T-helper 2 cell treated with Interferon-gamma antibody and Interleukin-4, amounts not matched to agents 100 ng/mL and 5 ng/mL, for 36 hours (primary cell): Measurements from ENCODE around the gene MYRIP. TPM values are rescaled to one million over a fixed set of nuclear protein-coding genes. Genes with fewer than 3 reads are reported as not detected.

Source experiments
- intact Hi-C: fragments of 100-400 bp; cut with micrococcal nuclease; formaldehyde crosslinking; loops from one replicate; pipeline ENCODE4 v1.15.1; 2023
- total RNA-seq: library from RNA; stranded (reverse); gene quantifications from 2 replicates; pipeline ENCODE4 v1.2.3, GENCODE V29; 2022

The MYRIP gene
- total RNA-seq, 1 donor from 2014 or later, result not detected

DNA sequence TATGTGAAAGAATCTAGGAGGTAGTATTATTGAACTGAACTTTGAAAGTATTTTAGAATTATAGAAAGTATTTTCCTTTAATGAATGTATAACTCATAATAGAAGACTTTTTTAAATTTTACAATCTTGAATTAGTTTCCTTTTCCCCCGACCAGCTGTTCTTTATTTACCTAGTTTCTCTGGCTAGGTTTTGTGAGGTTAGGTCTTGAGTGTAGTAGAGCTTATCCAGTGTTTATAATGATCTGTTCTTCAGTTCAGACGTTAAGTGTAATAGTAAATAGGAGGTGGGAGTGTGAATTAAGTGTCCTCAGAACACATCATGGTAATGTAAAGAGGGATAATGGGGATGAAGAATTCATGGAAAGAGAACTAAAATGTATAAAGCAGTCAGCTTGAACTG, 93.8 kb downstream of the MYRIP start:
- intact Hi-C loops, result no loop called here

- intact Hi-C loops, result no loop called here
Observed at GRCh38 chr3:39905788-39906187, 96.4 kb downstream of the MYRIP start.

DNA sequence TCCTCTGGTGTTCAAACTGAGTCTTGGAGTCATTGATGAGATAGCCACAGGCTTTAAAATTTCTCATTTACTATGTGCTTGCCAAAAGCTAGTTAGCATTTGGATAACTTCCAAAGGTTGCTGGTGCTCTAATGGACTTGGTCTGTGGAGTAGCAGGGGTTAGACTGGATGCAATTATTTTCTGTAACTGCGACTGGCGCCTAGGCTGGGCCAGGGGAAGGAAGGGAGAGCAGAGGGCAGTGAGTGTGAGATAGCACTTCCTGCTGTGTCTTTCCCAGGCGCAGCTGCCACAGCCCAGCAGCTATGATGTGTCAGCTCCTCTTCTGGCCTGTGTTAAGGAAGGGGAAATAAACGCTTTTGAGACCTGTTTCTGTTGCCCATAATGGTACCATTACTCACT, 98.6 kb downstream of the MYRIP start:
- intact Hi-C loops, result no loop called here

GRCh38 chr3:39910135-39910534, 100.7 kb downstream of the MYRIP start:
- intact Hi-C loops, result no loop called here

- intact Hi-C loops, result no loop called here
Observed at GRCh38 chr3:39910826-39911464, 101.5 kb downstream of the MYRIP start.

- intact Hi-C loops, result no loop called here
Observed at GRCh38 chr3:39911465-39912309, 102.3 kb downstream of the MYRIP start.

DNA sequence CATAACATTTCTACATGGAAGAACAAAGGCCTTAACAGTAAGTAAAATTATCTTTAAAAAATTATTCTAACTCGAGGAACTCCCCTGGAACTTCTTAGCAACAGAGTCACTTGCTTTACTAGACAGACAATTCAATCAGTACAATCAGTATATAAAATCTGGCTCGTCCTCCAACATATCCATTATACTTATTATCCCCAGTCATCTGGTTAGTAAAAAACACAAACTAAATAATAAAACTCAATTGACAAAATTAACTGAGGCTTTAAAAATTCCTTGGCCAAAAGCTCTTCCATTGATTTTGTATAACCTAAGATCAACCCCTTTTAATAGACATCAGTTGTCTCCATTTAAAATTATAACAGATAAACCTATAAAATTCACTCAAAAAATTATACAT, 105.6 kb downstream of the MYRIP start:
- intact Hi-C loops, result no loop called here

DNA sequence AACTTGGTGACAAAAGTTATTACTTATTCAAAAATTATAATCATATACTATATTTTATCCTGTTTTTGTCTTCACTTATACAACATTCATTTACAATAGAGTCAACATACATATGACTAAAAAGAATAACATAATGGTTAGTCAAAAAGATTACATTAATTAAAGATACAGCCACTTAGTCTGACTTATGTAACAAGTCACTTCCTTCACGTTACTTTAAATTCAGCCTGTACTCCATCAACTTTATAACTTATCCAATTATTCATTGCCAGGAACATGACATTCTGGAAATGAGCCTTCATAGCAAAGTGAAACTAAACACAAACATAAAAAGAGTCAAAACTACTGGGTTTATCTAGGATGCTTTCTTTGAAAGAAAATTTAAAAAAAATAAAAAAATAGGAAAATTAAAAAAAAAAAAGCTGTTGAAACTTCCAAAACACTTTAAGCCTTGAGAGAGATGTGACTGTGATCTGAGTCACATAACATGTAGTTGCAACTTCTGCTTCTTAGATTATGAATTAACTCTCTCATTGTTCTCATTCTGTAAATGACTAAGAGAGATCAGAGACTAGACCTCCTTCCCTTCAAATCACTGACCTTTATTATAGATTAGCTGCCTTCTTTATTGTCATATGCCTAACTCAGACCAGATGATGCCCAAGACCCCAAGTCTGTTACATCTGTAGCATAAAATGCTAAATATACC, 107.8 kb downstream of the MYRIP start:
- intact Hi-C loops, result no loop called here

GRCh38 chr3:39919281-39919680, 109.9 kb downstream of the MYRIP start:
- intact Hi-C loops, result no loop called here

DNA sequence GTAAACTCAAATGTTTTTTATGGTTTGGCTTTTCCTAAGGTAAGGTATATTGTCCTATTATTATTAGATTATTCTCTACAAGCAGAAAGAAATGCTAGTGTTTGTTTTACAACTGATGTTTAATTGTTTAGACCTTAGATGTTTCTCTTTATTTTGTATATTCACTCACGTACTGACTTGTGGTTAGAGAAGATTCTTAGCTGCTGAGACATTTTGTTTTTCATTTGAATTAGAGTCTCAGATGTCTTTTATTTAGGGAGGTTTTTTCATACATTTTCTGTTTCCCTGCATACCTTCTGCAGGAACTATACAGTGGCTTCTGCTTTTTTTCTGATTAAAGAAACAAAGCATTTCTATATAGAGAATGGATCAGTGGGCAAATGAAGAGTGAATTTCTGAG, 110.9 kb downstream of the MYRIP start:
- intact Hi-C loops, result no loop called here

GRCh38 chr3:39927479-39927878, 118.1 kb downstream of the MYRIP start:
- intact Hi-C loops, result no loop called here

GRCh38 chr3:39933986-39934693, 124.7 kb downstream of the MYRIP start:
- intact Hi-C loops, result no loop called here

DNA sequence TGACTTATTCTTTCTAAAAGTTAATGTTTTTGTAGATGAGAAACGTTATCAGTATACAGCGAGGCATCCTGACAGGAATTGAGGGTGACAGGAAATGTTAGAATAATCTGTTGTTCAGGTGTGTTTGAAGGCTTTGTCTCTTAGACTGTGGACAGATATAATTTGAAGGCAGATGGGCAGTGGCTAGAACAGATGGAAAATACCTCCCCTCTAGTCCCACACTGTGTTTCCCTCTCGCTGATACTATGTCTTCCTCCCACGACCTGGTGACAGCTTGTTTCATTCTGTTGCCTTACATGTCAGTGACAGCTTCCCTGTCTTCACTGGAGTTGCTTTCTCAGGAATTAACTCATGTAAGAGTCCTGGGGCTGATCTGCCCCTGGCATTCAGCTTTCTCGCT, 125.3 kb downstream of the MYRIP start:
- intact Hi-C loops, result no loop called here

DNA sequence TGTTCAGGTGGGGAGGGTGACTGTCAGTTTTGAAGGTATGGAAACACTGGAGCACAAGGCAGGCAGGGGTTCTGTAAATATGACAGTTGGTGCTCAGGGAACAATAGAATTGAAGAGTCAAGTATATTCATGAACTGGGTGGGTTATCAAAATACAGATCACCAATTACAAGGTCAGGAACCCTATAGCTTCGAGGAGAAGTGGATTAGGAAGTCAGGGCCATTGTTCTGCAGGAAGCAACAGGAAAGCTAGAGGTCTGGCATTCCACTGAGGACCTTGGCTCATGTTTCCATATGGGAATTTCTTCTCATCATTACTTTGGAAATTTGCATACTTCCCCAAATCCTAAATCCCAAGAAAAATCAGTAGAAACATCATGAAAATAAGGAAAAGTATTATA, 125.9 kb downstream of the MYRIP start:
- intact Hi-C loops, result no loop called here

DNA sequence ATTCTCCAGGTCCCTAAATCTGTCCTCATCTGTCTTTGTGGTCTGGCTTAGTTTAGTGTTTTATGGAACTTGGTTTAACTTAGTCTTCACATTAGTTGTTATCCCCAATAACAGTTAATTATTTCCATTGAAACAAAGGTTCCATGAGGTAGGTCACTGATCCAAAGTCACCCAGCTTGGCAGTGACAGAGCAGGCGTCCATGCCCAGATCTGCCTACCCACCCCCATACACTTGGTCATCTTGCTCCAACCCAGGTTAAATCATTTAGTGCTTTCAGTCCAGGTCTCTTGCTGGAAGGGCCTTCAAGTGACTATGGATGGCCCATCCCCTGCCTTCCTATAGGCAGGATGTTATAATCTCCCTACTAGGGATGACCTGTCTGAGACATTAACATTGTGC, 127.4 kb downstream of the MYRIP start:
- intact Hi-C loops, result no loop called here

DNA sequence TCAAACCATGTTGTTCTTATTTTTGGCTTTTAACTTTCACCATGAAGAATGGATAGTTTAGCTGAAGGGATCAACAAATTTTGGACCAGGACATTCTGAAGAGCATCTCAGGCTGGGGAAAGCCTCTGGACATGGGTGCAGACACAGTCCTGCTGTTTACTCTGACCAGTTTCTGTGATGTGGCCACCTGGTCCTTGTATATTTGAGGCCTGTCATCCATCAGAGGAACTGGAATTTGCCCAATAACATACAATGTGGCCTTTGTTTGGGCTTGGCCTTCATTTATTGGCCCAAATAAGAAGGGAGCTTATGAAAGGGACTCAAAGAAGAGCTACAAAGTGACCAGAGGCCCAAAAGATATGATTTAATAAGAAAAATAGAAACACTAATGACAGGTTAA, 127.9 kb downstream of the MYRIP start:
- intact Hi-C loops, result no loop called here

GRCh38 chr3:39937874-39938273, 128.5 kb downstream of the MYRIP start:
- intact Hi-C loops, result no loop called here

DNA sequence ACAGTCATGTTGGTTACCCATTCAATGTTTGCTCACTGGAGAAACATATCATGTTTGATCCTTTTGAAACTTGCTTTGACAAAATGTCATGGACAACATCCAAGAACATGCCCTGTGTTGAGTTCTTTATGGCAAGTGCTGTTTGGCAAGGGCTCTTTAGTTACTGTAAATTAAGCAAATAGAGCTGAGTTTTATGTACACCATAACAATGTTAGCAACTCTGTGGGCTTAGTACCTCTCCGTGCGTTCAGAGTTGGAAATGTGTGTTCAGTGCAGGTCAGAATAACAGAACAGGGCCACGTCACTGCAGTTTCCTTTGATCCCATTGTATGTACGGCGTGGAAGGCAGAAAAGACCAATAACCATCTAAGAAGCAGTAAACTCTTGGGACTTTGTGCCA, 132.5 kb downstream of the MYRIP start:
- intact Hi-C loops, result no loop called here

- intact Hi-C loops, result no loop called here
Observed at GRCh38 chr3:39960515-39961191, 151.2 kb downstream of the MYRIP start.

DNA sequence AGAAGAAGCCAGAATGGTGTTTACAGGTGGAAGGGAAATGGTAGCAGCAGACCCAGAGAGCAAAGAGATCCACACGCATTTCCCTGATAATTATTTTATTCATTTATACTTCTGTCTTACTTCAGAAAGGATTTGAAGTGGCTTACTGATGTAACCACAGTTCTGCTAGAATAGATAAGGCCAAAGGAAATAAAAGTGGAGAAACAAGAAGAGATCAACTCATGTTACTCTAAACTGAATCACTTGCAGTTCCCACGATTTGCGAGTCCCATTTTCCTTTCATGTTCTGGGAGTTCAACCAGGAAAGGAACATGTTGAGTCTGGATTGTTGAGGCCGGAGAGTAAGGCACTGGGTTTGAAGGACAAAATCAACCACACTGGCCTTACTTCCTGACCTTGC, 151.8 kb downstream of the MYRIP start:
- intact Hi-C loops, result no loop called here

DNA sequence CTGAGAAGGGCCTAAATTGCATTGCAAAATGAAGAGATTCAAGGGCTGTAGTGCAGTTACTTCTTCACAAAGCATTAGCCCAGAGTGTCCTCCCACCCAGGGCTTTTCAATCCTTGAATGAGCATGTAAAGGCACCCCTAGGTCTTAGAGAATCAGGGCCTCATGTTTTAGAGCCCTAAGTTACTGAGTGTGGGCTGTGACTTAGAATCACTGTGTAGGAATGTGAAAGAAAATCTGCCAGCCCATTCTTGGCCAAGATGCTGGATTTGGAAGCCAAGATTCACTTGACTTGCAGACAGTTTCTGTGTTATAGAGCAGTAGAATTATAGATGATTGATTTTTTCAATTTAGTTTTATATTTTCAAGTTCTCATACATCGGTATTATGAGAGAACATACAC, 153.2 kb downstream of the MYRIP start:
- intact Hi-C loops, result no loop called here
